HEK293T (cell line): ENCODE data around the gene CRX.

Experiments used
- CTCF ChIA-PET: fragments of 350-600 bp; formaldehyde crosslinking; extraction: SDS; loops from one replicate; lab custom pipeline; 2021; ENCODE audit warnings: antibody characterized with exemption, inconsistent platforms; lab: Yijun Ruan, JAX
- POLR2A ChIA-PET: fragments of 350-600 bp; formaldehyde crosslinking; extraction: SDS; loops from one replicate; lab custom pipeline; 2020; ENCODE audit warnings: antibody characterized with exemption, inconsistent platforms; lab: Yijun Ruan, JAX
- DNase-seq: peaks from one replicate; pipeline ENCODE4 v3.0.0; 2012; ENCODE audit warnings: mixed read lengths; ENCODE audit errors: extremely low spot score
- ARNT ChIP-seq: fragments of 450-650 bp; IDR thresholded peaks from 2 replicates; pipeline ENCODE4 v1.6.1; 2017; ENCODE audit warnings: mild to moderate bottlenecking
- BHLHE40 ChIP-seq: fragments of 450-650 bp; IDR thresholded peaks from 2 replicates; pipeline ENCODE4 v1.6.1; 2016; ENCODE audit warnings: mild to moderate bottlenecking, moderate library complexity, borderline replicate concordance
- CTBP1 ChIP-seq: fragments of 450-650 bp; IDR thresholded peaks from 2 replicates; pipeline ENCODE4 v1.6.1; 2016; ENCODE audit warnings: borderline replicate concordance
- ELF4 ChIP-seq: fragments of 450-650 bp; IDR thresholded peaks from 2 replicates; pipeline ENCODE4 v1.6.1; 2017; ENCODE audit warnings: antibody characterized with exemption
- FOXA1 ChIP-seq: fragments of 450-650 bp; IDR thresholded peaks from 2 replicates; pipeline ENCODE4 v1.6.1; 2016; ENCODE audit warnings: mild to moderate bottlenecking
- FOXK2 ChIP-seq: fragments of 450-650 bp; IDR thresholded peaks from 2 replicates; pipeline ENCODE4 v1.6.1; 2016; ENCODE audit warnings: mild to moderate bottlenecking
- FOXM1 ChIP-seq: fragments of 450-650 bp; IDR thresholded peaks from 2 replicates; pipeline ENCODE4 v1.6.1; 2017; ENCODE audit warnings: mild to moderate bottlenecking, borderline replicate concordance
- HDGF ChIP-seq: fragments of 450-650 bp; IDR thresholded peaks from 2 replicates; pipeline ENCODE4 v1.6.1; 2017; ENCODE audit warnings: antibody characterized with exemption, borderline replicate concordance
- L3MBTL2 ChIP-seq: fragments of 450-650 bp; conservative IDR thresholded peaks from 2 replicates; pipeline ENCODE4 v1.6.1; 2016; ENCODE audit warnings: mild to moderate bottlenecking
- LEF1 ChIP-seq: fragments of 450-650 bp; IDR thresholded peaks from 2 replicates; pipeline ENCODE4 v1.6.1; 2017; ENCODE audit warnings: mild to moderate bottlenecking, borderline replicate concordance
- NFRKB ChIP-seq: fragments of 450-650 bp; IDR thresholded peaks from 2 replicates; pipeline ENCODE4 v1.6.1; 2016; ENCODE audit warnings: mild to moderate bottlenecking, moderate library complexity
- SP1 ChIP-seq: fragments of 450-650 bp; IDR thresholded peaks from 2 replicates; pipeline ENCODE4 v1.6.1; 2017
- SUZ12 ChIP-seq: fragments of 450-650 bp; IDR thresholded peaks from 2 replicates; pipeline ENCODE4 v1.6.1; 2016; ENCODE audit warnings: mild to moderate bottlenecking
- TARDBP ChIP-seq: fragments of 450-650 bp; IDR thresholded peaks from 2 replicates; pipeline ENCODE4 v1.6.1; 2016
- ZNF384 ChIP-seq: fragments of 450-650 bp; IDR thresholded peaks from 2 replicates; pipeline ENCODE4 v1.6.1; 2016
- TF ChIP-seq, protein P1 (sequence below): fragments of 450-650 bp; IDR thresholded peaks from 2 replicates; pipeline ENCODE4 v1.6.1; 2016

The CRX gene

DNA sequence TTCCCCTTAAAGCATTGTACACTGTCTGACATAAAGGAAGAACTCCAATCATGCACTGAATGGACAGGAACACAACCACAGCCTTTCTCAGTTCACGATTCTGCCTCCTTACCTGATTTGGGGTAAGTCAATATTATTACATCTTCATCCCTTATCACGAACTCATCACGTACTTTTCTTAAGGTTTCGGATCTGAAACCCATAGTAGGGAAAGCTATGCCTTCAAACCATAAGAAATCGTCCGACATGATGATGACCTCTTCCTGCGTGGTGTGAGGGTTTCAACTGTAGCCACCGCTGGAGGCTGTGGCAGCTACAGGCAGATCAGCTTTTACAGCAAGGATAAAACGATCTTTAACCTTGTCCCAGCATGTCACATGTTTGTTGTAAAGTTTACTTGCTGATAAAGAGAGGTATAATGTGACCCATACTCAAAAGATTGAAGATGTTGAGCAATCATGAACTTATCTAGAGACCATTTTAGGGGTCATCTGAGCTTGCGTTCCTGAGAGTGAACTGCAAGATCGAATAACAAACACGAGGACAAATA is 64.3 kb downstream of the CRX start, which contains the start of gene SULT2A1:
SULT2A1 (minus strand) TSS at position 306 of the 550 bp plus-strand sequence; CDS start at position 248, 58 bp downstream.
- TF ChIP-seq HDGF: no peak
- no peak for TF ChIP-seq ARNT
- peak; percentile 21; the same call in 1 of the 2 replicates for TF ChIP-seq L3MBTL2
- ChIA-PET POLR2A (no interaction called here), CTCF (interaction anchor here (1.4 to 1.6 kb wide), 2 partner anchors 17 to 22 kb away, joined by 5 read pairs; no protein-coding TSS in a partner anchor)
- peak; percentile 28 for DNase-seq

DNA sequence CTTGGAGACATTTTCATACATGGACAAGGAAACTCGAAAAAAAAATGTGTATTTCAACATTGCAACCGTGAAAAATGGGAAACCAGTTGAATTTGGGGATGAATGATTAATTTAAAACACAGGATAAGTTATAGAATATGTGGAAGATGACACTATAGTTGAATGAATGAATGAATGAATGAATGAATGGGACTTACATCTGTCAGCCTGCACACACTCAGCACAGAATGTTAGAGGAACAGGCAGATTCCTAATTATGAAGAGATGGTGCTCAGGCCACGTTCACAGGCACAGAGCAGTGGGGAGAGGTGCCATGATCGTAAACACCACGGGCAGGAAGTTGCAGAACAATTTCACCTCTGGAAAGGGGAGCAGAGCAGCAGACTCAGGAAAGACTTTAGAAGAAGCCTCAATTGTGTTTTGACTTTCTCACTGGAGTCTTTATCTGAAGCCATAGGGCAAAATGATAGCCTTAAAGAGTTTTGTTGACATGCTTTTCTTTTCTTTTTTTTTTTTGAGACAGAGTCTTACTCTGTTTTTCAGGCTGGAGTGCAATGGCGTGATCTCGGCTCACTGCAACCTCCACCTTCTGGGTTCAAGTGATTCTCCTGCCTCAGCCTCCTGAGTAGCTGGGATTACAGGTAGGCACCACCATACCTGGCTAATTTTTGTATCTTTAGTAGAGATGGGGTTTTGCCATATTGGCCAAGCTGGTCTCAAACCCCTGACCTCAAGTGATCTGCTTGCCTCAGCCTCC is 69.3 kb downstream of the CRX start:
- POLR2A ChIA-PET: no interaction called here

DNA sequence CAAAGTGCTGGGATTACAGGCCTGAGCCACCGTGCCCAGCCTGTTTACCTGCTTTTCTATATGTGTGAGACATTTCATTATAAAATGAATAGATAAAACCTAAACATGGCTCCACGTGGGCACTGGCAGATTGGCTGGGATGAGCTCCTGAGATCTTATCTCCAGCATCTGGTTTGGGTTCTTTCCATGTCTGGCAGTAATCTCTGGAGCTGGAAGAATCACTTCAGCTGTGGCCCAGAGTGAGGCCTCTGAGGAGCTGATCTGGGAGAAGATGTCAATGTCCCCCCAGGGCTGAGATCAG is 69.8 kb downstream of the CRX start:
- ChIA-PET POLR2A (no interaction called here), CTCF (no interaction called here)
- DNase-seq: no peak
- TF ChIP-seq TARDBP (no peak), SP1 (no peak), CTBP1 (no peak), ZNF384 (no peak), ARNT (no peak), FOXM1 (no peak), ELF4 (no peak), LEF1 (no peak), BHLHE40 (no peak)

More for the DNA sequence above, 69.3 kb downstream of the CRX start:
- CTCF ChIA-PET: no interaction called here
- TF ChIP-seq, protein P1, sequence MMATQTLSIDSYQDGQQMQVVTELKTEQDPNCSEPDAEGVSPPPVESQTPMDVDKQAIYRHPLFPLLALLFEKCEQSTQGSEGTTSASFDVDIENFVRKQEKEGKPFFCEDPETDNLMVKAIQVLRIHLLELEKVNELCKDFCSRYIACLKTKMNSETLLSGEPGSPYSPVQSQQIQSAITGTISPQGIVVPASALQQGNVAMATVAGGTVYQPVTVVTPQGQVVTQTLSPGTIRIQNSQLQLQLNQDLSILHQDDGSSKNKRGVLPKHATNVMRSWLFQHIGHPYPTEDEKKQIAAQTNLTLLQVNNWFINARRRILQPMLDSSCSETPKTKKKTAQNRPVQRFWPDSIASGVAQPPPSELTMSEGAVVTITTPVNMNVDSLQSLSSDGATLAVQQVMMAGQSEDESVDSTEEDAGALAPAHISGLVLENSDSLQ: no peak
- TF ChIP-seq FOXK2 (no peak), NFRKB (no peak), FOXA1 (no peak), L3MBTL2 (no peak), ELF4 (no peak), FOXM1 (no peak)
- no peak for DNase-seq

DNA sequence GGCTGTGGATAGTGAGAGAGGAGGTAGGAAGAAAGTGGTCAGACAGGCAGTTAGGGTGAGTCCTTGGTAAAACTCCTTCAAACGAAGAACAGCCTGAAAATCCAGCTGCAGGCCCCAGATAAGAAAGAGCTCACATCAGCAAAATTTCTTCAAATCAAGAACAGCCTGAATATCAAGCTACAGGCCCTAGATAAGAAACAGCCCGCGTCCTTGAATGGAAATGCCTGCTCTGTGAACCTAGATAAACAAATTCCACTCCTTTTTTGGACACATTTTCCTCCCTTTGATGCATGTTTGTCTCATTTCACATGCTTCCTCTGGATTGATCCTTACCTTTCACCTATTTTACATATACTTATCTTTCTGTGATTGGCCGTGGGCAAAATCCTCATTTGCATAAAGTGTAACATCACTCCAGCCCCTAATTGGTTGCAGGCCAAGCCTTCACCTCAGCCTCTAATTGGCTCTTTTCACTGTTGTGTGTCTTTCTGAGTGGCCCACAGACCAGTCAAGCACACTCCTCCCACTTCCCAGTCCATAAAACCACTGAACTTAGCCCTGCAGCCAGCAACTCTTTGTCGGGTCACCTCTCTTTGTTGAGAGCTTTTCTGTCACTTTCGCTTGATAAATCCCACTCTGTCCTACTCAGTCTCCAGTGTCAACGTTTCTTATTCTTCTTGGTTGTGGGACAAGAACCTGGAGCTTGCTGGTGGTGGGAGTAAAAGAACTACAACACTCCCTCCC is 70.4 kb downstream of the CRX start:
- no peak for TF ChIP-seq NFRKB
- TF ChIP-seq CTBP1: no peak
- TF ChIP-seq SP1: no peak
- no peak for TF ChIP-seq FOXK2
- no peak for TF ChIP-seq LEF1
- no peak for TF ChIP-seq ARNT
- TF ChIP-seq L3MBTL2: no peak
- TF ChIP-seq, protein P1: no peak
- TF ChIP-seq TARDBP: no peak
- no peak for TF ChIP-seq HDGF
- TF ChIP-seq ZNF384: no peak
- TF ChIP-seq FOXM1: no peak
- no peak for TF ChIP-seq ELF4
- no peak for TF ChIP-seq FOXA1
- no peak for TF ChIP-seq BHLHE40
- no peak for TF ChIP-seq SUZ12
- no peak for DNase-seq
- CTCF ChIA-PET: no interaction called here
- POLR2A ChIA-PET: no interaction called here
